Measurements from ENCODE around the gene C6.

The C6 gene

DNA sequence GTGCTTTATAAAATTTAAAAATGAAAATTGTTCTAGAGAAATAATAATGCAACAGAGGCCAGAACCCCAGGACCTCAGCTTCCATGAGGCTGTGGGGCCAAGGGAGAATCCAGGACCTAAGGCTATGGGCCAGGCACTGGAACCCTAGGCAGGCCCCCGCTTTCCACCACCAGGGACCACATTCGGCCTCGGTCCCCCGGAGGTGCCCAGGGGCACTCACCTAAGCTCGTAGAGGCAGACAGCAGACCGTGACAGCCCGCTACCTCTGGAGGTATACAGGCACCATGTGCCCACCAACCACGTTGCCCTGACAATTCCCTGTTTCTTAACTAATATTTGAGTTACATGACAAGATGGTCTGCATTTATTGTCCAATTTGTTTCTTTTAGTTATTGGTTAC lies 92.7 kb downstream of the C6 start:
- DNase-seq (ENCODE audit: low read depth) = no peak

DNA sequence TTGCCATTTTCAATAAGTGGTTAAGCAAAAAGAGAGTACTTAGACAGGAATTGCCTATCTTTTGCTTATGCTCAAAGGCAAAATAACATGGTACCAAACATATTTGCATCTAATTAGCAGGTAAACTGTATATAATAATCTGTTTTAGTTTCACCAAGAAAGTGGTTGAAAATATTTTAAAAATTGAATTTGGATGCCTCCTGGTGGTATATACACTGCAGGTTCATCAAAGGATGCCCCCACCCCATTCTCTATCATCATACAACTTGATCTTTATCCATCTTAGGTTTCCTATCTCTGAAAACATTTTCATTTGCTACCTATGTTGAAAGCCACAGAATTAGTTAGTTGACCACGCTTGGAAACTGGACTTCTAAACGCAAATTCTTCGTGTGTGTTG lies 95.2 kb downstream of the C6 start:
- no peak for DNase-seq (ENCODE audit: low read depth)

DNA sequence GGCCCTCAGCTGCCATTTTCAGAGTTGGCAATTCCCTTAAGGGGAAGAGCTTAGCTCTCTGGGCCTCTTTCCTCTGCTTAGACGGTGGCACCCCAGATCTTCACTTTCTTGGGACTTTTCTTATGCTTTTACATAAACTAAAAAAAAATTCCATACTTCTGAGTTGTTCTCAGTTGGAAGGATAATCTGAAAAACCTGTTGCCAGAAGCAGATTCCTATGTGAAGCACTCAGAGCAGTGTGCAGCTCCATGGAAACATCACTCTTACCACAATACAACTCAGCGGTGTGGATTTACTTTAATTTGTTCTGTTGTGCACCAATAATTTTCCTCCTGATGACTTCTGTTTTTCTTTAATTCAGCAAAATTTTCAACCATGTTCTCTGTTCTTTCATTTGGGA lies 98.1 kb downstream of the C6 start:
- no peak for DNase-seq (ENCODE audit: low read depth)

DNA sequence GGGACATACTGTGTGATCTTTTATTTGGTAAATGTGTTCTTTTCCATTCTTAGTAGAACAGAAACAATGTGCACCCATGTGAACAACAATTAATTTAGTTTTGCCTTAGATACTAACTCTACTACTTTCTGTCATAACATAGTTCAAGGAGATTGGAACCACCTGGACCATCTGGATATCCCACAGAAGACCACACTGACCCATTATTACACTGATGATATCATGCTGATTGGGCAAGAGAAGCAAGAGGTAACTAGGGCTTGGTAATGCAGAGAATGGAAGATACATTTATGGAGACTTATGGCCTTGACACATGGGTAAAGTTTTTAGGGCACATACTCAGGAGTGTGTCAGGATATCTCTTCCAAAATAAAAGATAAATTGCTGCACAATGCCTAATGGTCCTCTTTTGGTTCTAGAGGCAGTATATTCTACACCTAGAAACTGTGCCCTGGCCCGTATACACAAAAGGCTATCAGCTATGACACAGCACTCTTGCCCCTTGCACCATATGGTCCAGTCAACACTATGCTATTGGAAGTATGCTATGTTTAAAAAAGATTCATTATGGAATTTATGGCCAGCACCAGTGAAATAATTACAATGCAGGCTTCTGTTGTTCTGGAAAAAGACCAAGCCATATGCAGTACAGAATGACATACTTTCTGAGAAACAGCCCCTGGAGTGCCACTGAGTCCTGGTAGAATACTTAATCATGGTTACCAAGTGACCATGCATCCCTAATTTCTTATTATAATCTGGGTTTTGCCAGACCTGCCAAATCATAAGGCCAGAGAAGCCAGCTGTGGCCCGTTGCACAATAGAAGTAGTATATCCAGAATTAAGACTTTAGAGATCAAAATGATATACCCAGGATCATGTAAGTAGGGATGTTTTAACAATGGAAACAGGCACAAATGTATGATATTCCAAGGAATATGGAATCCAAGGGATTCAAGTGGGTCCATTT lies 100.6 kb downstream of the C6 start:
- DNase-seq (ENCODE audit: low read depth) = no peak

DNA sequence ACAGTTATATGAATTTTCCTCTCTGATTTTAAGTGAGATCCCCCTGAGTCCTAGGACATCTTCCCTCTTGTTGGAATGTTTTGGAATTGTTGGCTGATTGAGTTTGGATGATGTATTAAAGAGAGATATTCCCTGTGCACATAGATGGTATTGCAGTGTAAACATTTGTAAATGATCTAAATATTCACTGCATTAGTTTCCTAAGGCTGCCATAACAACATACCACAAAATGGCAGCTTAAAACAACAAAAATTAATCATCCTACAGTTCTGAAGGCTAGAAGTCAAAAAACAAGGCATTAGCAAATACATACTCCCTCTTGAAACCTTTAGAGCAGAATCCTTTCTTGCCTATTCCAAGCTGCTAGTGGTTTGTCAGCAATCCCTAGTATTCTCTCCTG lies 104.1 kb downstream of the C6 start:
- no peak for DNase-seq (ENCODE audit: low read depth)

DNA sequence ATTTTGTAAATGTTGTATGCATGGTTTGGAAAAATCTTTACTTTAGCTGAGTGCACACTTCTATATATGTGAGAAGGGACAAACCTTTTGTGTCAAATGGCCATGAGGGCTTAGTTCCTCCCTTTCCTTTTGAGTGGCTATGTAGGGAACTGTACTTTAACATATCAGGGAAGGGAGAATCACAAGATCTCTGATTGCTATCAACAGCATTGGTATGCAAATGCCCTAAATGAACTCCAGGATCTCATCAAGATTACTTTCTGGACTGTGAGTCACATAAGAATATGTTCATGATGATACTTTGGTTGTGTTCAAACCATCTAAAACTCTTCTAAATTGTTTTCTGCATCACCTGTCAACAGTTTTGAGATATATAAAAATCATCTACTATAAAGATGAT lies 111.0 kb downstream of the C6 start:
- no peak for DNase-seq (ENCODE audit: low read depth)

DNA sequence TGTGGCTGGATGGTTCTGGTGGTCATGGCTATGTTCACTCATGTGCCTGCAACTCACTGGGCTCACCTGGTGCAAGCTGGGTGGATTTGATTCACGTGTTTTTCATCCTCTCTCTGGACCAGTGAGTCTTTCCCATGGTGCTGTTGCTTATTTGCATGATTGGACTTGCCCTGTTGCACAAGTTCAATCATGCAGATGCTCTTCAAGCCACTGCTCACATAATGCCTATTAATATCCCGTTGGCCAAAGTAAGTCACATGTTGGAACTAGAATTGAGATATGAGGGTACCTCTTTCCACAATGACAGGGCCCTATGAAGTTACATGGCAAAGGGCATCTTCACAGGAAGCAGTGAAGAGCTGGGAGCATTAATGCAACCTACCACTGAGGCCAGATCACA lies 115.7 kb downstream of the C6 start:
- no peak for DNase-seq (ENCODE audit: low read depth)

DNA sequence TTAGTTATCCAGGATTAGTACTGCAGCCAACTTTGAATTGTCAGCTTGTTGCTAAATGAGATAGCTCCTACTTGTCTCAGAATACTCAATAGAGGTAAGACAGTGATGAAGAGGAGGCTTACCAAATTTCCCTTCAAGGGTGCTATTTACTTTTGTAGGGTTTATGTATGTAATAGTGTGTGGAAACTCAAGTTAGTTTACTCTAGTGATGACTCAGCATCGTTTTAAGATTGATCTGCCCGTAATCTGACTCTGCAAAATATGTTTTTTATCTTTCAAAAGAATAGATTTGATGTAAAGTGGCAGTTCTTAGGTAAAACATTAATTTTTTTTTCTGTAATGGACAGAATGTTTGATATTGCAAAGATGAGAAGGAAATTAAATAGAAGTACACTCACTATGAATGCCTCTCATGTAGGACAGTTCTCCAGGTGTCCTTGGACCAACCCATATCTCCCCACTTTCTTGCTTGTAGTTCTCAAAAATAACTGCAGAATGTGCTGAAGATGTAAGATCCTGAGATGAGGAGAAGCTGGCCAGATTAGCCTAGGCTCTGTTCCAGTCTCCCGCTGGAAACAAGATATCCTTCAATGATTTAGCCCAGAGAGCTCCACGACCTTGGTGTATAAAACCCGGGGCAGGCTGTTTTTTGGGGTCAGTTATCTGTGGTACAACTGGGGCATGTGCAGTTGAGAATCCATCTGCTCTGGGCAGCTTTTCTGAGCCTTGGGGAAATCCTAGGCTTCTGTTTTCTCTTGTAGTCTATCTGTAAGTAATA lies 117.8 kb downstream of the C6 start:
- no peak for DNase-seq (ENCODE audit: low read depth)

DNA sequence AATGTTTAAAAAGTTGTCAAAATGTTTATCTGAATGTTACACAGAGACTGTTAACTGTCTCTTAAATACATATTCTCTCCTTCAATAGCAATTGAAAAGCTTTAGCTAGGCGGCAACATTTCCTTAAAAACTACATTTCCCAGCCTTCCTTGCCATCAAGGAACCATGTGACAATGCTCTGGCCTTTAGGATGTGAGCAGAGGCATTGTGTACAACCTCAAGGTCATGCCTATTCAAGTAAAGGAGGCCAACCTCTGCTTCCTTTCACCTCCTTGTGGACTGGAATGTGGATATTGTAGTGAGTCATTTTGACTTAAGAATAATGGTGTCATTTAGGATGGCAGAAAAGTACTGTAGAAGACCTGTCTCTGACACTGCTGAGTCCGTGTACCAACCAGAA lies 118.5 kb downstream of the C6 start:
- DNase-seq (ENCODE audit: low read depth) = no peak

DNA sequence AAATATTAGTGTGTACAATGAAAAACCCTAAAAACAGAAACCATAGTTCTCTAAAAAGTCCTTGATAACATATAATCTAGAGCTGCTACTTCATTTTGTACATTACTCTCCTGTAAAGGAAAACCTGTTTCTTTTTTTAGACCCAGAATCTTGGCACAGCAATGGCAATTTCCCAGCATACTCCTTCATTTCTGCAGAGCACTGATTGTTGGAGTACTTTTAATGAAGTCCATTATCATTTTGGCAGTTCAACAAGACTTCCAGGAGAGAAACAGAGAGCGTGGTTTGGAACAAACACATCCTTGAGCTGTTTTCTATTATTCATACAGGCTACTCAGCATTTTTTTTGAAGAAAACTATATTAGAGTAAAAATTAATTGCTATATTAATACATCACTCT lies 119.5 kb downstream of the C6 start:
- DNase-seq (ENCODE audit: low read depth) = no peak

Data from CMK (cell line).